Breast epithelium (tissue), 3 donors: Measurements from ENCODE around the gene SDR42E2.

Experiments used
- CTCF ChIP-seq, 3 donors: fragments of 450-650 bp; IDR thresholded peaks; one replicate each; pipeline ENCODE4 v1.5.1; 2016 to 2017; ENCODE audit warnings: antibody characterized with exemption in 3 of 3, mild to moderate bottlenecking in 3 of 3, moderate library complexity in 3 of 3
- POLR2AphosphoS5 ChIP-seq, 3 donors: sonication (generic); formaldehyde crosslinking; IDR thresholded peaks; one replicate each; pipeline ENCODE4 v1.6.1; 2017; ENCODE audit warnings: antibody characterized with exemption in 3 of 3

GRCh38 chr16:22240023-22240710, 77.9 kb downstream of the SDR42E2 start:
- TF ChIP-seq CTCF (IDR thresholded peaks at IDR 0.05) (no peak), POLR2AphosphoS5 (IDR thresholded peaks at IDR 0.05) (peak in 1 of 3 donors; percentile 36)
